ENCODE data around the gene ARHGEF16.

The ARHGEF16 gene

GRCh38 chr1:3503525-3503886 is 49.0 kb downstream of the ARHGEF16 start:
- DNase-seq, result no peak

GRCh38 chr1:3504151-3504821 is 49.8 kb downstream of the ARHGEF16 start:
- DNase-seq, result no peak

- no peak for DNase-seq
These were observed 50.3 kb downstream of the ARHGEF16 start for GRCh38 chr1:3504822-3505153.

- DNase-seq, result no peak
These were observed 50.7 kb downstream of the ARHGEF16 start for GRCh38 chr1:3505161-3505560.

- no peak for DNase-seq
These were observed 51.6 kb downstream of the ARHGEF16 start for GRCh38 chr1:3506041-3506440.

- DNase-seq, result no peak
These were observed 52.5 kb downstream of the ARHGEF16 start for GRCh38 chr1:3506943-3507342.

- DNase-seq, result no peak
These were observed 53.3 kb downstream of the ARHGEF16 start for GRCh38 chr1:3507636-3508275.

GRCh38 chr1:3508757-3509415 is 54.4 kb downstream of the ARHGEF16 start:
- DNase-seq, result no peak

GRCh38 chr1:3509721-3510120 is 55.3 kb downstream of the ARHGEF16 start:
- no peak for DNase-seq

- no peak for DNase-seq
These were observed 55.9 kb downstream of the ARHGEF16 start for GRCh38 chr1:3510136-3510955.

- no peak for DNase-seq
These were observed 56.4 kb downstream of the ARHGEF16 start for GRCh38 chr1:3510956-3511250.

- no peak for DNase-seq
These were observed 56.8 kb downstream of the ARHGEF16 start for GRCh38 chr1:3511306-3511705.

- no peak for DNase-seq
These were observed 57.4 kb downstream of the ARHGEF16 start for GRCh38 chr1:3511856-3512255.

- no peak for DNase-seq
These were observed 59.9 kb downstream of the ARHGEF16 start for GRCh38 chr1:3514404-3514803.

GRCh38 chr1:3515272-3515671 is 60.8 kb downstream of the ARHGEF16 start:
- DNase-seq, result no peak

- no peak for DNase-seq
These were observed 61.5 kb downstream of the ARHGEF16 start for GRCh38 chr1:3515774-3516480.

- no peak for DNase-seq
These were observed 62.0 kb downstream of the ARHGEF16 start for GRCh38 chr1:3516481-3516869.

GRCh38 chr1:3516911-3517675 is 62.6 kb downstream of the ARHGEF16 start:
- DNase-seq, result no peak

- DNase-seq, result peak in 1 of 5 experiments; percentile 22
These were observed 63.8 kb downstream of the ARHGEF16 start for GRCh38 chr1:3518256-3518655.

GRCh38 chr1:3518756-3519155 is 64.3 kb downstream of the ARHGEF16 start:
- DNase-seq, result no peak

GRCh38 chr1:3519301-3519885 is 64.9 kb downstream of the ARHGEF16 start:
- no peak for DNase-seq

Data from T-helper 2 cell (primary cell).